HG03558 (cell line): ENCODE results near the gene CLDN22.

Experiments
- ATAC-seq: cut with Tn5 transposase; IDR thresholded peaks from one replicate; pipeline ENCODE4 v1.9.1; 2021; ENCODE audit warnings: moderate number of reproducible peaks; ENCODE audit not compliant: unreplicated experiment; ENCODE audit errors: extremely low read depth

CLDN22 gene

GRCh38 chr4:183286590-183287308 lies 33.3 kb downstream of the CLDN22 start:
- no peak for ATAC-seq

GRCh38 chr4:183285886-183286285 lies 34.2 kb downstream of the CLDN22 start:
- no peak for ATAC-seq

GRCh38 chr4:183284965-183285364 lies 35.1 kb downstream of the CLDN22 start:
- ATAC-seq: no peak

GRCh38 chr4:183284258-183284785 lies 35.8 kb downstream of the CLDN22 start:
- ATAC-seq: no peak

- ATAC-seq: no peak
Observed at GRCh38 chr4:183276106-183276505, 44.0 kb downstream of the CLDN22 start.

GRCh38 chr4:183272384-183272783 lies 47.7 kb downstream of the CLDN22 start:
- ATAC-seq: no peak

- ATAC-seq: no peak
Observed at GRCh38 chr4:183268556-183268955, 51.5 kb downstream of the CLDN22 start.
